ENCODE results near the gene FAM53A.

FAM53A gene

DNA sequence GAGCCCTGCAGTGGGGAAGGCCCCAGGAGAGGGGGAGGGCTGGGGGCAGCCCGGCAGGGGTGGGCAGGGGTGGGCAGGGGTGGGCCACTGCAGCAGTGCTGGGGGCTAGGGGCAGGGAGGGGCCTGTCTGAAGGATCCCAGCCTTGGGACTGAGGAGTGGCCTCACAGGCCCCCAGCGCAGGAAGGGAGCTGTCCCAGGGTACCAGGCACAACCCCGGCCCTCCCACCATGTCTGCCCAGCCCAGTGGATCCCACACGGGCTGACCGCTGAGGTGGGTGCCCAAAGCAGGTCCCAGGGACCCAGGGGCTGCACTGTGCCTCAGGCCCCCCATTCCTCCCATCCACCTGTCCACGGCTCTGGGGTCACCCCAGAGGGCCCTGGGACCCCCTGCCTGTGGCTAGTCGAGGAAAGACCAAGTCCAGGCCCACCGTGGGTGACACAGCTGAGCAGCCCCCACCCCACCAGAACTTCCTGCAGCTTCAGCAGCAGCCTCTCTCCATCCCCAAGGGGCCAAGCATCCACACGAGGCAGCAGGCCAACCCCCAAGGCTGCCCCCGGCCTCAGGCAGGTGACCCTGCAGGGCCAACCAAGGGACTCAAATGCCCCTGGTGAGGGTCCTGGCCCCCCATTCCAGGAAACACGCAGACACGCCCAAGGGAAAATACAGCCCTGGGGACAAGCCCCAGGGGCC is 46.4 kb downstream of the FAM53A start:
- no peak for DNase-seq

DNA sequence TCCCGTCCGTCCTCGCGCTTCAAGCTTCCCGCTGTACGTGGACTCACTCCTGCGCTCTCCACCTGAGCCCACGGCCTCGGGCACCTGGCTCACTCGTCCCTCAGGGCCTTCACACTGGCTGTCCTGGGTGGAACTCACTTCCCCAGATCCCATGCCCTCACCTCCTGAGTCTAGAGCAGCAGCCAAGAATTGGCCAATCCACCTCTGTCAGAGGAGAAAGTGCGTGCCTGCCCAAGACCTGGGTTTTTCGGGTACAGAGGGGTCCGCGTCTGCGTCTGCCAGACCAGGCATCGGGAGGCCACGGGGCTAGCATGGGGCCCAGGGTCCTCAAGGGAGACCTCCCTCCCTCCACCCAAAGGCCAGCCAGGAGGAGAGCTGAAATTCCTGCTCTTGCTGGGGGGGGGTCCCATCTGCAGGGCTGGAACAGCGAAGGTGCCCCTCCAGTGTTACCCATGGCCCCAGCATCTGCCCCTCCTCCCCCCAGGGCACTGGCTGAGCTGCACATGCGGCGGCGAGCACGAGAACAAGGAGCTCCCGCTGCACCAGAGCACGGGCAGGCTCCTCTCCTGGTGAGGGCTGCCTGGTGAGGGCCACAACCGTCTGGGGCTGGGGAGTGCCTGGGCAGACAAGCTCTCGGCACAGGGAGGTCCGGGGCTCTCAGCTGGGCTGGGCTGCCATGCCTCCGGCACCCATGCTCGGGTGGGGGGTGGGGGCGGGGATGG is 47.5 kb downstream of the FAM53A start:
- DNase-seq = no peak

DNA sequence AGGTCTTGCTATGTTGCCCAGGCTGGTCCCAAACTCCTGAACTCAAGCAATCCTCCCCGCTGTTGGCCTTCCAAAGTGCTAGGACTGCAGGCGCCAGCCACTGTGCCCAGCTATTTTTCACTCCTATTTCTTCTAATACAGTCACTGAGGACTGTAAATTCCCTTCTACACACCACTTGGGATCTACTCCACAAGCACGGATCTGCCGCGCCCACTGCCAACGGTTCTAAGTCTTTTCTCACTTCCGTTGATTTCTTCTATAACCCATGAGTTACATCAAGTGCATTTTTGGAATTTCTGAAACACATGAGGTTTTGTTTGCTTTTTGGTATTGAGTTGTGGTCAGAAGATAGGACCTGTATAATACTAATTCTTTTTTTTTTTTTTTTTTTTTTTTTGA is 48.6 kb downstream of the FAM53A start:
- no peak for DNase-seq

DNA sequence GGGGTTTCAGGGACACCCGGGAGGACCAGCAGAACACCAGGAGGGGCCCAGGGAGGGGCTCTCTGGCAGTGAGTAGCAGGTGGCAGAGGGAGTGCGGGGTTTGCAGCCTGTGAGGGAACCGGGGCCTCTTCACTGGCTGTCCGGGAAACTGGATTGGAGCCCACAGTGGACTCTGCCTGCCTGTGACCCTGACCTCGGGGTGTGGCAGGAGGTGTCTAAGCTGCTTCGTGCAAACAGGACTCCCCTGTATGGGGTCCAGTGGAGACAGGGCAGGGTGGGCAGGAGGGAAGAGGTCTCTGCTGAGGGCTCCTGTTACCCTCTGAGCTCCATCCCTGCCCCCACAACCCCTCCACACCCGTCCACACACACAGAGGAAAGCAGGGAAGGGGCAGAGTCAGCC is 50.1 kb downstream of the FAM53A start:
- DNase-seq = no peak

DNA sequence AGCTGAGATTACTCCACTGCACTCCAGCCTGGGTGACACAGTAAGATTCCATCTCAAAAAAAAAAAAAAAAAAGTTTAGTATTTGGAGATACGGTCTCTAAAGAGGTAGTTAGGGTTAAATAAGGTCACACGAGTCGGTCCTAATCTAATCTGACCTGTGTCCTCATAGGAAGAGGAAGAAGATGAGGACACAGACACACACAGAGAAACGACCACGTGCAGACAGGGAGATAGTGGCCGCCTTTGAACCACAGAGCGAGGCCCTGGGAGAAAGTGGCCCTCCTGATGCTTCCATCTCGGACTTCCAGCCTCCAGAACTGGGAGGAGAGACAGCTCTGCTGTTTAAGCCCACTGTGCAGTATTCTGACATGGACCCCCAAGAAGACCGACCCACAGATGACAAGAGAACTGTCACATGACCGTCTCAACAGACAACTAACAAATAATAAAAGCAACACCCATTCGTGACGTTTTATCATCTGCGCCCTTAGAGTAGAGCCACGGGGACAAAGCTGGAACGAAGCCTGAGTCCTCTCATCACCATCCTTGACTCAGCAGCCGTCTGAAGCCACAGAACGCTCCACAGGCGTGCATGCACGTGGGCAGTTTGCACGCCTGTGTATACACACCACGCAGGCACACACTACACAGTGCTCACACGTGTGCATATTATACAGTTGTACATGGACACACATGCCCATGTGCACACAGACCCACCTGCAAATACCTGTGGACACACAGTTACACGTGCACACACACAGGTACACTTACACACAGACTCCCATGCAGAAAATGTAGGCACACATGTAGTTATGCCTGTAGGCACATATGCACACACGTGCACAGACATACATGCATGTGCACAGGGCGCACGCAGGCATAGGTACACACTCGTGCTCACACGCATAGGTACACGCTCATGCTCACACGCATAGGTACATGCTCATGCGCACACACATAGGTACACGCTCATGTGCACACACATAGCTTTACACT is 51.7 kb downstream of the FAM53A start:
- no peak for DNase-seq

DNA sequence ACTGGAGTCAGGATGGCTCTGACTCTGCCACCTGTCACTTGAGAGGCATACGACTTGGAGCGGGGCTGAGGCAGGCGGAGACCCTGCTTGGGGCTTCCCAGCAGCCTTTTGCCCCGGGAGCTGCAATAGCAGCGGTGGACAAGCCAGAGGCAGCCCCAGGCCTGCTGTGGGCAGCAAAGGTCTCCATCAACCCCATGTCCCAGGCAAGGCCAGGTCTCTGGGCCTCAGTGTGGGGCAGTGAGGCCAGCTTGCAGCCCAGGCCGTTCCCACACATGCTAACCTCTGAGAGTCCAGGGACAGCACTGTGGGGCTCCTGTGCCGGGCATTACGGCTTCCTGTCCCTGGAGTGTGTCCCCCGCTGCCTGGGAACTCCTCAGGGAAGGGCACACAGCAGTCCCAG is 53.0 kb downstream of the FAM53A start:
- DNase-seq = no peak

DNA sequence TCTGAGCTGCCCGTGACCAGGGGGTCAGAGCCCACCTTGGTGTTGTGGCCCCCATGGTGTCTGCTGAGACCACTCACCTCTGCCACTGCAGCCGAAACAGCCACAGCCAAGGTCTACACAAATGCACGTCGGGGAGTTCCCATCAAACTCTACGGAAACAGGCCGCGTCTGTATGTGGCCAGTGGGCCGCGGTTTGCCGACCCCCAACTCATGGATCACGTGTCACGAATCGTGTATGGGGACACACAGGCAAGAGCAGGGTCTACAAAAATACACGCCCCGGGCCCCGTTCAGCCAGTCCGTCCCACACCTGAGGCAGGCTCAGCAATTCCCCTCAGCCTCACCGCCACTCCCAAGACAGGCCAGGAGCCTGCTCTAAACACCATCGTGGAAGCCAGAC is 53.8 kb downstream of the FAM53A start:
- no peak for DNase-seq

DNA sequence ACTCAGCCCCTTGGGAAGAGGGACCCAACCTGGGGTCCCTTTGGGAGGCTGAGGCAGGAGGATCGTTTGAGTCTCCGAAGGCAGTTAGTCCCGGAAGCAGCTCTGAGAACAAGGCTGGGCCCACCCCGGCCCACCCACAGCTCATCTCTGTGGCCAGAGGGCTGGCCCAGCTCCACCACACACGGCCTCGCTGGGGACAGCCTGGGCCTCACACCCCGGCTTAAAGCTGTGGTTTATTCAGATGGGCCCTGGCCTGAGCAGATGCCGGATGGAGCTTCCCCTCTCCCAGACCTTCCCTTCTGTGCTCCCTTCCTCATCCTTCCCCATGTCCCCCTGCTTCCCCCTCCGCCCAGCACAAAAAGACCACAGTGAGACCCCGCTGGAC is 54.4 kb downstream of the FAM53A start:
- no peak for DNase-seq

DNA sequence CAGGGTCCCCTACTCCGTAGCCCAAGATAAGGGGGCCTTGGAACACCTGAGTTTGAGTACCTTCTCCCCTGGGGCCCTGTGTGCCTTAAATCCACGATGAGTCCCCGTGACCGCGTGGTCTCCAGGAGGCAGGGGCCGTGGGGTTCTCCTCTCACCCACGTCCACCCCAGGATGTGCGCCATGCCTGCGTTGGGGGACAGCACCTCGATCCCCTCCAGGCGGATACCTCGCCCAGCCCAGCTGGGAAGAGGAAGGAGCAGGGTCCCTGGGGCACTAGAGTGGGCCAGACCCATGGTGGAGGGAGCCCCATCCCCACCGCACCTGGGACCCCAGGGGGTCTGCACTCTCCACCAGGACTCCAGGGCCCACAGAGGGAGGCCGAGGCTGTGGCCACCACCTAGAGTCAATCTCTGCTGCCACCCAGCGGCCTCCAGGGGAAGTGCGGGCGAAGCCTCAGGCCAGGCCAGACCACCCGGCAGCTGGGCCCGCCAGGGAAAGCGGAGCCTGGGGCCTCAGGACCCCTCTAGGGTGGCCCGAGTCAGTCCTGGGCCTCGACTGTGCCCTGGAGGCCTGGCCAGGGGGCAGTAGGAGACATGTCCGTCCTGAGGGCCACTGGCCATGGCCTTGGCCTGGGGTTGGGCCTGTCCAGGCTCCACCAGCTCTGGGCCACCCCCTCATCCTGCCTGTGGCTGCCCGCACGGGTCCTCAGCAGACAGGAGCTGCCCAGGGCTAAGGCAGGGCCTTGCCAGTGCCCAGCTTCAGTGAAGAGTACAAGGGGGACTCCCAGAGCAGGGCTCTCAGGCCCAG is 55.0 kb downstream of the FAM53A start:
- DNase-seq = peak; percentile 30 to 35

DNA sequence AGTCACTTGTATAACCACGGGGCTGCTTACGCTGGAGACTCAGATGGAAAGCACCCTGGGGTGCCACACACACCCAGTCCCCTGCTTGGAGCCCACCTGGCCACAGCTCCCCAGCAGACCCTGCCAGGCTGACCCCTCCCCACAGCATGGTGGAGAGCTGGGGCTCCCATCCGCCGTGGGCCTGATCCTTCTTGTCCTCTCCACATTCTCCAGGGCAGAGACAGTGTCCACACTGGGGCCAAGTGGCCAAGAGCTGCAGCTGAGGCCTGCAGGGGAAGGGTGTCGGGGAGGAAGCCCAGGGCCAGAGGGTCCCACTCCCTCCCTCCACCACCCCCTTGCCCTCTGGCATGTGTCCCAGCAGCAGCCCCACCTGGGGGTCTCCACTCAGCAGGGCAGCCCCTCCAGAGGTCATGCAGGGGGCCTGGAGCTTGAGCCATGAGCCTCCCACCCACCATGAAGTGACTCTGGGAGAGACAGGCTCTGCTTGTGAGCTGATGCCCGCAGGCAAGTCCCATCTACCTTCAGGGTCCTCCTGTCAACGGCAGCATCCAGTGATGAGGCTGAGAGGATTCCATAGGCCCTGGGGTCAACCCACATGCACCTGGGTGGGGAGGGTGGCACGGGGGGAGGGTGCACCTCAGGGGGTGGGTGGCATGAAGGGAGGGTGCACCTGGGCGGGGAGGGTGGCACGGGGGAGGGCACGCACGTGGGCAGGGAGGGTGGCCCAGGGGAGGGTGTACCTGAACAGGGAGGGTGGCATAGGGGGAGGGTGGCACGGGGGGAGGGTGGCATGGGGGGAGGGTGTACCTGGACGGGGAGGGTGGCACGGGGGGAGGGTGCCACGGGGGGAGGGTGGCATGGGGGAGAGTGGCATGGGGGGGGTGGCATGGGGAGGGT is 56.4 kb downstream of the FAM53A start:
- no peak for DNase-seq

DNA sequence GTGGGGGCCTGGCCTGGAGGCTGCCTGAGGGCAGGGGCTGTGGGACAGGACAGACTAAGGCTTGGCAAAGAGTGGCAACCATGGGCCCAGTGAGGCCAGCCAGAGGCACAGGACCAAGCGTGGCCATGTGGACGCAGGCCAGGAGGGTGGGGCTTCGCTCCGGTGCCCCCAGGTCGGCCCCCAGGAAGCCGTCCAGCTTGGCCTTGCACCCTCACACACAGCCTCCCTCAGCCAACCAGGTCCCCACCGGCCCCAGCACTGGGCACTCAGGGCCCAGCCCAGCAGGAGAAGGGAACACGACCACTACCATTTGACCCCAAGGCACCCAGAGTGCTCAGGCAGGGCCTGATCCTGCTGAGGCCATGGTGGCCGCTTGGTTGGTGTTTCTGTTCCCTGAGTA is 57.2 kb downstream of the FAM53A start:
- no peak for DNase-seq

DNA sequence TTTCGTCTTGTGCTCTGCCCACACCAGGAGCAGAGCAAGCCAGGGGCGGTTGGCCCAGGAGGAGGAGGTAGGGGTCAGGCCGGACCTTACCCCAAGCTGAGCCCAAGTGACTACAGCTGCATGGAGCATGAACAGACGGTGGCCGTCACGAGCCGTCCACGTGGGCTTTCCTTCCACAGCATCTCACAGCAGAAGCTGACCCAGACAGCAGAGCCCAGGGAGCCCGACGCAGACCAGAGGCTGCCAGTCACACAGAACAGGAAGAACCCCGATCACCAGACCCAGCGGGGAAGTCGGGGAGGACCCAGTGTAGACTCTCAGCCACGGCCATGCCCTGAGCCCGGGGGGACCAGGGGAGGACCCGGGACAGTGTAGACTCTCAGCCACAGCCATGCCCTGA is 58.0 kb downstream of the FAM53A start:
- no peak for DNase-seq

DNA sequence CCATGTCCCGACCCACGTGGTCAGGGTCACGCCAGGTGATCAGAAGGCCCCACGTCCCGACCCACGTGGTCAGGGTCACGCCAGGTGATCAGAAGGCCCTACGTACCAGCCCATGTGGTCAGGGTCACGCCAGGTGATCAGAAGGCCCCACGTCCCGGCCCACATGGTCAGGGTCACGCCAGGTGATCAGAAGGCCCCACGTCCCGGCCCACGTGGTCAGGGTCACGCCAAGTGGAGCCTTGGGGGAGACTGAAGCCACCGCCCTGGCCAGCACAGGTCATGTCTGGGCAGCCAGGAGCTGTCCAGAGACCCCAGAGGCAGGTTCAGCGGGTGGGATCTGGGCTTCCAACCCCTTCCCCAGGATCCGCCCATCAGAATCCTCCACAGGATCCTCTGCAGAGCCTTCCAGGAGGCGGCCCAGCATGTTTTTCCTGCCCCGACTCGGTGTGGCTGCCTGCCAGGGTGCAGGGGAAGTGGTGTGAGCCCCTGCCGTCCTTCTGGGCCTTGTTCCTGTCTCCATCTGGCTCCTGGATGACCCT is 58.4 kb downstream of the FAM53A start:
- no peak for DNase-seq

DNA sequence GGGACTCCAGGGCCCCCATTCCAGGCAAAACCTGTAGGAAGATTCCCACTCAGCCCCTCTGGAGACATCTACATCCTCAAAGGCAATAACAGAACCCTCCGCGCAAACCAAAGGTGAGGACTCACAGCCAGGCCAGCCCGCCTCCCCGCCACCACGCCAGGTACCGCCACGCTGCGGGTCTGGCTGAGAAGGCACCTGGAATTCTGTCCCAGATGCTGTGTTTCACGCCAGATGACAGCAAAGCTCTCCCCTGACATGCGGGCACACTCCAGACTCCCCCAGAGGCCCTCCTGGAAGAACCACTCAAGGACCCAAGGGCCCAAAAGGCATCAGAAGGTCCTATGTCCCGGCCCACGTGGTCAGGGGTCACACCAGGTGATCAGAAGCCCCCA is 59.6 kb downstream of the FAM53A start:
- no peak for DNase-seq

DNA sequence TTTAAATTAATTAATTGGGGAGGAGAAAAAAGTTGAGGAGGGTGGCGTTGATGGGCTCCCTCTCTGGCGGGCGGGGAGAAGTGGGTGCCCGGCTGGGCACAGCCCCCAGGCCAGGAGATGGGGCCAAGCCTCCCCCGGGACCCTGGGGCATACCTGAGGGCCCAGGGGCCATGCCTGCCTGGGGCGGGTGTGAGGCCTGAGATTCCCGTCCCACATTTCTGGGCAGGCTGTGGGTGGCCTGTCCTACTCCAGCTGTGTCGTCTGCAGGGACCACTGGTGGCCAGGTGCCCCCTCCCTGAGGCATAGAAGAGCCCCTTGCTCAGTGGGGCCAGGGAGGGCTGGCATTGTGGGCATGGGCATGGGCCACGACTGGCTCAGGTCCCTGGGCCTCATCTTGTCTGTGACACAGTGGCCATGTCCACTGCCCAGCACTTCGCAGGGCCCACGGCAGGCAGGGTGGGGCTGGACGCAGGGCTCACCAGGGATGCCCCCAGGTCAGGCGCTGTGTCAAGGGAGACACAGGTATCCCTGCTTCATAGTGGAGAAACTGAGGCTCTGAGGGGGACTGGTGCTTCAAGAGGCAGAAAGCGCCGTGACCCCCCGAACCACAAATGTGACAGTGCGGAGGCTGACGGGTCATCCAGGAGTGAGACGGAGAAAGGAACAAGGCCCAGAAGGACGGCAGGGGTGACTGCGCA is 60.1 kb downstream of the FAM53A start:
- no peak for DNase-seq

DNA sequence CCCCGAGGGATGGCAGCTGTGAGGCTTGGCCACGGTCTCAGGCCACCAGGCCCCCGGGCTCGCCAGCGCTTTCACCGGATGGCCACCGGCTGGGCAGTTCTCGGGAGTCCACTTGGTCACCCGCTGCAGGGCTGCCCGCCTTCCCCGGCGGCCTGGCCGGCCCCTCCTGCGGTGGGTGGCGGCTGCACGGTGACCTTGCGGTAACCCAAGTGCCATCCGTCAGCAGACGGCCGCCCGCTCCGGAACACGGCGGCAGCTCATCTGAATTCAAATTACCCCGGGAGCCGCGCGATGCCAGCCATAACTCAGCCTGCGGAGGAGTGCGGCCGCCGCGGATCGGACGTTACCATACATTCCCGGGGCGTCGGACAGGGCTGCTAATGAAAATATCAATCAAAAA is 60.7 kb downstream of the FAM53A start:
- DNase-seq = no peak

DNA sequence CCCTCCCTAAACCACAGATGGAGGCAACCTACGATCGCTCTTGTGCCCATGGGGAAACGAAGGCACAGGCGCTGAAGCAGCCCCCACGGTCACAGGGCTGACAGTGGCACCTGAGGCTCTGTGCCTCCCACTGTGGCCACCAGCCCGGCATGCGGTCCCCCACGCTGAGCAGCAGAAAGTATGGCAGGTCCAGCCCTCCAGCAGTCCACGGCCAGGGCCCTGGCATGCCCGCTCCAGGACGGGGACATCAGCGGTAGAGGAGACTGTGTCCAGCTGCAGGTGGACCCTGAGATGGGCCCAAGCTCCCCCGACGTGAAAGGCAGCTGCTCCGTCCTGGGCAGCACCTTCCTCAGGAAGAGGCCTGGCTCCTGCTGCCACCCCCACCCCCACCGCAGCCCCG is 61.2 kb downstream of the FAM53A start:
- DNase-seq = no peak

DNA sequence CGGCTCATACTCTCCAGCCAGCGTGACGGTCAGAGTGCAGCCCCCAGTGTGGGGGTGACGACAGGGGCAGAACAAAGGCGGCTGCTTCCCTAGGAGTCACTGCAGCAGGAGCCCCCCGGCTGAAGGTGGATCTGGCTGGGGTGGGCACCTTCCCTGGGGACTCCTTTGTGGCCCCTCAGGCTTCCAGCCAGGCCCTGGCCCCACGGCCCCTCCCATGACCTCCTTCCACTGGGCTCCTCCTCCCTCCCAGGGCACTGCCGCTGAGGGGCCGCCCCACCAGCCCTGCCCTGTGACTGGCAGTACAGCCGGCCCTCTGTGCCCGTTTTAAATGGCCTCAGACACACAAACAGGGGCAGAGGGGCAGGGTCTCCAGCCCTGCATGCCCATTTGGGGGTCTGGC is 61.9 kb downstream of the FAM53A start:
- DNase-seq = no peak

DNA sequence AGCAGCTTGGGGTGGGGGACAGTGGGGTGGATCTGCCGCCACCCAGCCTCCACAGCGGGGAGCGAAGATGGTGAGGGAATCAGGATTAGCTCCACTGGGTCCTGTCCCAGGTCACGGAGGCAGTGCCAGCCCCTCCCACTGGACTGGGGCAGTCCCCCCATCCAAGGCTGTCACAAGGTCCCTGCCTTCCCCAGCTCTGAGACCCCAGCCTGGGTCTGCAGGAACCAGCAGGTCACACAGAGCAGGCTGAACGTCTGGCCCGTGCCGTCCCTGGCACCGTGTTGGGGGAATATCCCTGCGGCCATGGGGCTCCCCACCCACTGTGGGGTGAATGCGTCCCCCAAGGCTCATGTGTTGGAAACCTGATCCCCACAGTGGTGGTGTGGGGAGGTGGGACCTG is 62.6 kb downstream of the FAM53A start:
- DNase-seq = no peak

DNA sequence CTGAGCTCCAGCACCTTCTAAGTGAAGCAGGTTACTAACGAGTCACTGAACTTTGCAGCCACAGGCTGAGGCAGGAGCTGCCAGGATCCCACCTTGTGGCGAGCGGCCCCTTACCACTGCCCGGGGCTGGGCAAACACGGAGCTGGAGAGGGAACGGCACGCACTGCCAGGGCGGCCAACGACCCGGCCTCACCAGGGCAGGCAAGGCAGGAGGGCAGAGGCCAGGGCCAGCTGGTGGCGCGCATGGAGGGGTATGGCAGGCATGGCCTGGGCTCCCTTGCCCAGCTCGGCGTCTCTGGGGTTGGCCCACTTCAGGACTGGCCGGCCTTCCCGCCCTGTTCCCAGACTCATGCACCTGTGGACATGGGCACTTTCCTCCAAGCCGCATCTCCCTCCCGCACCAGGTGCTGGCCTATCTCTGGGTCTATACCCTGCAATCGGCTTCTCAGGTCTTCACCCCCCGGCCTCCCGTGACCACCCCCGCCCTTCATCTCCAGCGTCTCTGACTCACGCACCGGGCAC is 64.9 kb downstream of the FAM53A start:
- DNase-seq = no peak

DNA sequence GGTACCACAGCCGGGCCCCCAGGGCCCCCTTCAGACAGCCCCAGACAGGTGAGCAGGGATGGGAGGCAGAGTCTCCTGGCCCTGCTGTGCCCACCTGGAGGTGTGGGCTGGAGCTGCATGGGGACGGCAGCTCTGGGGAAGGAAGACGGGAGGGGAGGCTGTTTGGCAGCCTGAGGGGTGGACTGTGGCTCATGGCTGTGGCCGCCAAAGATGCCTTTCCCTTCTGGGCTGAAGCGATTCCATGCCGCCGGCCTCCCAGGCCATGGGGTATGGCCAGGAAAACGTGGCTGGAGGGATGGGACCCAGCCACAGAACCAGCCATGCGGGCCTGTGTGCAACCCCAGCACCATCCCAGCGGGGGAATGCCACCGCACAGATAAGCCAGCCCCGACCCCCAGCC is 65.7 kb downstream of the FAM53A start:
- DNase-seq = no peak

All from NCI-H2081 (cell line).